ENCODE data around the gene ATPAF1.

ATPAF1 gene

DNA sequence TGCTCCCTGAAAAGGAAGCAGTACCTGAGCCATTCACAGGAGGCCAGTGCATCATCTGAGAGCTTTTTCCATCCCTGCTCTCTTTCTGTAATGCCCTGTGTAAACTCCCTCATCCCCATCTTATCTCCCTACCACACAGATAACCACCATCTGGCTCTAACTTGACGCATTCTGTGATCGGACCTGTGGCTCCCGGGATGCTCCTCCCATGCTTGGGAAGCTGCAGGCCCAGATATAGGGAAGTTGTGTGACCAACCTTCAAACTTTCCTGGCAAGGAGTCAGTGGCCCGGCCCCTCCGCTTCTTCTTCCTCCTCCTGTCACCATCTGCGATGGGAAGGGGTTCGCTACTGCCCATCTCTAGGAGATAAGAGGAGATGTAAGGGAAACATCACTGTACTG, 85.2 kb downstream of the ATPAF1 start:
- DNase-seq = no peak

Measured in KG1 (cell line).